ENCODE results near the gene RNF152.
"Not testable (repeated sequence)": the region's sequence is repeated elsewhere in the genome, so short reads cannot be mapped to it uniquely, and the experiment has no call there.

The RNF152 gene

GRCh38 chr18:61821748-61822147, 71.1 kb downstream of the RNF152 start:
- no peak for DNase-seq

DNA sequence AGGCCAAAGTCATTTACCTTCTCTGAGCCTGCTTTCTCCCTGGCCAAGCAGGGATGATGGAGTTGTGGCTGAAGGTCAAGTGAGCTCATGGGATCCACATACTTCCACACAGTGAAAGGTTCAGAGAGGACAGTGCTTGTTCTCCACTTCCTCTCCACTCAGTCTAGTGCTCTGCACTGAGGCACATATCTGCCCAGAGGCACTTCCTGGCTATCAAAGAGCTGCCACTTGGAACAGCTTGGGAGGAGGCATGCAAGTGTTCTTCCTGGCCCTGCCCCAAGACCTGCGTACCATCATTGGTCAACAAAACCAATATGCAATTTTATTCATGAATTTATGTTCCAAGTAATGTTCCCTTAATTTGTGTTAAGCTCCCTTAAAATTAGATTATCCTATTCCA, 71.9 kb downstream of the RNF152 start:
- DNase-seq: no peak

DNA sequence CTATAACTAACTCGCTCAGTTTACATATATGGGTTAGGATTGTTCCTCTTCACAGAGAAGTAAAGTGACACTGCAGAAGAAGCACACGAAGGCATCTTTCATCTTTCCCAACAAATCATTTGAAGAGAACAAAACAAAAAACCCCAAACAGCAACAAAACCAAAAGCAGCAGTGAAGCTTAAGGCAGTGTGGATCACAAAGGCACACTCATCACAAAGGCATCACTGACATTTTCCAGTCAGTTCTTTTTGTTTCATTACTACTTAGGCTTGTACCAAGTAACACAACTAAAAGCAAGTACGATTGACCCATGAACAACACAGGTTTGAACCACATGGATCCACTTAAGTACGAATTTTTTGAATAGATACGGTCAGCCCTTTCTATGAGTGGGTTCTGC, 75.7 kb downstream of the RNF152 start:
- no peak for DNase-seq

DNA sequence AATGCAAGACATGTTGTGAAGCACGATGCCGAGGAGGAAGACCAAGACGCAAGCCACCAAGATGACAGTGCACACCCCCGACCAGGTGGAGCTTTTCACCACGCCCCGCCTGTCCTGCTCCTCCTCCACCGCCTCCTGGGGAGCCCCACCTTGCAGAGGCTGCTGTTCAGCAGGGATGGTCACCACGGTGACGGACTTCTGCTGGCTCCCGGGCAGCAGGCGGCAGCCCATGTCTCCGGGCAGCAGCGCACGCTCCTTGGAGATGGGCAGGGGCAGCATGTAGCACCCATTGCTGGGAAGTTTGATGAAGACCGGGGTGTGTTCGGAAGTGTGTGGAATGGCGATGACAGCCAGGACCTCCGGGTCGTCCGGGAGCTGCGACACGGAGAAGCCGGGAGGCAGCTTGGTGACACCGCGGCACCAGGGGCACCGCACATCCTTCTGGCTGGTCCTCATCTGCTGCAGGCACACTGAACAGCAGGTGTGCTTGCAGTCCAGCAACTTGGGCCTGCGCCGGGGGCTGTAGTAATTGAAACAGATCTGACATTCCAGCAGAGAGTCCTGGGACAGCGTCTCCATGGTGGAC, 76.8 kb downstream of the RNF152 start:
- DNase-seq: no peak

DNA sequence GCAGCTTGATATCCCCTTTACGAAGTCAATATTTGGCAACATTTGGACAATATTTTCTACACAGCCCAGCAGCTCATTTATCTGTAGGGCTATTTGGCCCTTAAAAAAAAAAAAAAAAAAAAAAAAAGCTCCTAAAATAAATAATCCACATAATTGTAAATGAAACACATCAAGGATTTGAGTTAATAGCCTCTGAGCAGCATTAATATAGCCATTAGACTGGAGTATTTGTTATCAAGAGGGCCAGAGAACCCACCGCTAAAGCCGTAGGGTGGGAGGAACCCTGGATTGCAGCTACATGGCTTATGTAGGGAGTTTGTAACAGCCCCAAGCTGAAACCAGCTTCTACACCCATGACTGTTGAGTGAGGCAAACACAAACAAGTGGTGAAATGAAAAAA, 84.5 kb downstream of the RNF152 start:
- DNase-seq: no peak

- DNase-seq: no peak
Measured at GRCh38 chr18:61803393-61803792, 89.4 kb downstream of the RNF152 start.

DNA sequence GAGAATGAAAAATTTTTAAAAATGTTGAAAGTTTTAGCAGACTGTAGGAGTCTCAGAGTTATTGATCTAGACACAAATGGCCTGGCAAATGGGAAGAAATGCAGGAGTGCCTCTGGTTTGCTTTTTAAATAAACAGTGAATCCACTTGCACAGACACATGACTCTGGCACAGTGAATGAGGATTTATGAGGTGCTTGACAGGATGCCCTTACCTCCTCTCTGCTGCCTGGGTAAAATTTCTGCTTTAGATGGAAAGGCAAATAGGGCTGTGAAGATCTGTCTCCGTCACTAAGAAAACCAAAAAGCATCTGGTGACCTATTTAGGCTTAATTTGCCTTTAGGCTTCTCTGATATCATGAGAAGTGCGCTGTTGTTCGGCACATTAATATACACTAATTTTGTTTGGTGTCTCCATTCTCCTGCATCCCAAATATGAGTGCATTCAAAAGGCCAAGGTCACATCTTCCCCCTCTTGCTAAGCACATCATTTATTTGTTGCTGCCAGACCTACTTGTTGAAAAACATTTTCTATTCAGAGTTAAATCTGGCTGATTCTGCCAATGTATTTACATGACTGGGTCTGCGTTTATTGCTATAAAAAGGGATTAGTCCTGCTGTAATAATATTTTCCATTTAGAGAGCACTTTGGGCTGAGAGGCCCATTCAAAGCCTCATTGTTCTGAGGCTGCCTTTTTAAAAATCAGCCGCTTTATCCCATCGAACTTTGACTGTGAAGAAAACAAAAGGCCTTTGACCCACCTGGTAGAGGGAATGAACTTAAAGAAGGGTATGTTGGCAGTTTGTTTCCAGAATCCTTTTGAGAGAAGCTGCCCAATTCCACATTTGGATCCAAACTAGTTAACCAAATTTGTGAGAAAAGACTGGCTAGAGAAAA, 94.9 kb downstream of the RNF152 start:
- DNase-seq: no peak

DNA sequence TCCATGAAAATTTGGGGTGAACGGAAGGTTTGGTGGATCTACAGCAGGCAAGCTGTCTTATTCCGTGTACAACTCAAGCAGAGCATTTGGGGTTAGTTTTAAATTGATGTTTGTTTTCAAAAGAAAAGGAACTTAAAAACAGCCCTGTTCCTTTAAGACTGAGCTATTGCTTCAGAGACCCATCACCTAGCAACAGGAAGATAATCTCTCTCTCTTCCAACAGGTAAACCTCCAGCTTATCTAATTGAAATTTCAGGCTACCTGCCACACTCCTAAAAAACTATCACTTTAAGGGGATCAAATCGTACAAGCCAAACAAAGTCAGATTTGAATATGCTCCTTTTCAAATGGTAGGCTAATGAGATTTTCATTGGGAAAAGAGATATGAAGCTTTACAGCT, 101.8 kb downstream of the RNF152 start:
- DNase-seq: no peak

DNA sequence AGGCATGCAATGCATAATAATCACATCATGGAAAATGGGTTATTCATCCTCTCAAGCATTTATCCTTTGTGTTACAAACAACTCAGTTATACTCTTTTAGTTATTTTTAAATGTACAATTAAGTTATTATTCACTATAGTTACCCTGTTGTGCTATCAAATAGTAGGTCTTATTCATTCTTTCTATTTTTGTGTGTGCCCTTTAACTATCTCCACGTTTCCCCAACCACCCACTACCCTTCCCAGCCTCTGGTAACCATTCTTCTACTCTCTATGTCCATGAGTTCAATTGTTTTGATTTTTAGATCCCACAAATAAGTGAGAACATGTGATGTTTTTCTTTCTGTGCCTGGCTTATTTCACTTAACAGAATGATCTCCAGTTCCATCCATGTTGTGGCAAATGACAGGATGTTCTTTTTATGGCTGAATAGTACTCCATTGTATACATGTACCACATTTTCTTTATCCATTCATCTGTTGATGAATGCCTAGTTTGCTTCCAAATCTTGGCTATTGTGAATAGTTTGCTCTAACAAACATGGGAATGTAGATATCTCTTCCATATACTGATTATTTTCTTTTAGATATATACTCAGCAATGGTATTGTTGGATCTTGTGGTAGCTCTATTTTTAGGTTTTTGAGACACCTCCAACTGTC, 105.7 kb downstream of the RNF152 start:
- DNase-seq: not testable (repeated sequence)

GRCh38 chr18:61785588-61785987, 107.2 kb downstream of the RNF152 start:
- no peak for DNase-seq

DNA sequence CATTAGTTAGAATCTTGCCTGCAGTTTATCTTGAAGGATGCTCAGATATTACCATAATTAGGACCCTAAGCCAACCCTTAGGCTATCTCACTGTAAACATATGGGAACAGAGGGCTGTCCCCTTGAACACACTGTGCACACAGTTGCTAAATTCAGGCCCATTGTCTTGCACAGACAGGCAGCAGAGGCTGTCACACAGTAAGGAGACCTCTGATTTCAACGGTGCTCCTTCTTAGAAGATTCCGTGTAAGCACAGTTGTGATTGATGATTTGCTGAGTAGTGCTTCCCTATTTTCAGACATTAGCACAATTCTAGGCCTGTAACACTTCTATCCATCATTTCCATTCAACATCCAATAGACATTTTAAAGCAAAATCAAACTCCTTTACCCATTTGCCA, 108.0 kb downstream of the RNF152 start:
- DNase-seq: no peak

GRCh38 chr18:61782545-61782944, 110.3 kb downstream of the RNF152 start:
- no peak for DNase-seq

DNA sequence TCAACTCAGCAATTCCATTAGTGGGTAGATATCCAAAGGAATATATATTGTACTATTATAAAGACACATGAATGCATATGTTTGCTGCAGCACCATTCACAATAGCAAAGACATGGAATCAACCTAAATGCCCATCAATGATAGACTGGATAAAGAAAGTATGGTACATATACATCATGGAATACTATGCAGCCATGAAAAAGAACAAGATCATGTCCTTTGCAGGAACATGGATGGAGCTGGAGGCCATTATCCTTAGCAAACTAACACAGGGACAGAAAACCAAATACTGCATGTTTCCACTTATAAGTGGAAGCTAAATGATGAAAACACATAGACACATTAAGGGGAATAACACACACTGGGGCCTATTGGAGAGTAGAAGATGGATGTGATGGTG, 116.6 kb downstream of the RNF152 start:
- DNase-seq: not testable (repeated sequence)

GRCh38 chr18:61774846-61775245, 118.0 kb downstream of the RNF152 start:
- no peak for DNase-seq

- no peak for DNase-seq
Measured at GRCh38 chr18:61772293-61772848, 120.4 kb downstream of the RNF152 start.

GRCh38 chr18:61771861-61772260, 120.9 kb downstream of the RNF152 start:
- no peak for DNase-seq

DNA sequence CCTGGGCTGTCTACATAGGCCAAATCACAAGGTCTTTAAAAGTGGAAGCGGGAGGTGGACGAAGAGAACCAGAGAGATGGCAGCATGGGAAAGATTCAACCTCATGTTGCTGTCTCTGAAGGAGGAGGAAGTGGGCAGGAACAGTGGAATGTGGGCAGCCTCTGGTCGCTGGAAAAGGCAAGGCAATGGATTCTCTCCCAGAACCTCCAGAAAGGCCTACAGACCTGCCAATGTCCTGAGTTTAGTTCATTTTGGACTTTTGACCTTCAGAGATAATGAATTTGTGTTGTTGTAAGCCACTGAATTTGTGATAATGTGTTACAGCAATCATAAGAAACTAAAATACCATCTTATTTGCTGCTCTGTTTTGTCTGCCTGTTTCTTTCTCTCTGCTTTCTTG, 122.5 kb downstream of the RNF152 start:
- no peak for DNase-seq

GRCh38 chr18:61766266-61766884, 126.4 kb downstream of the RNF152 start:
- DNase-seq: no peak

- no peak for DNase-seq
Measured at GRCh38 chr18:61765097-61765496, 127.7 kb downstream of the RNF152 start.

- no peak for DNase-seq
Measured at GRCh38 chr18:61764381-61764780, 128.4 kb downstream of the RNF152 start.

DNA sequence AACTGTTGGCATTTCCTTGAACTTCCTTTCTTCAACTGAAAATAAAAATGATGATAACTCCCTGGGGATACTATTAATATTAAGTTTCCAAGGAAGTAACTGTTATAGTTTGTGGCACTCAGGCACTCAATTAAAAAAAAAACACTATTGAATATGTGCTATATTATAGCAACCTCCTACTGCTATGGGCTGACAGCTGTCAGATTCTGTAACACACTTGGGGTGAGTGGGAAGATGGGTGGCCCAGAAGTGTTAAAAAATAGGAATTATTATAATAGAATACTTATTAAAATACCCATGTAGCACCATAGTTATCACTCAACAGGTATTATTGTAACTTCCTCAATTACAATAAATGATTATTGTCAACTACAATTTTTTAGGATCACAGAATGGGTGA, 130.9 kb downstream of the RNF152 start:
- DNase-seq: no peak

All from right kidney (tissue), 1 donor.